GM18867 (cell line): Measurements from ENCODE around the gene RAB20.
"Not testable (repeated sequence)": the region's sequence is repeated elsewhere in the genome, so short reads cannot be mapped to it uniquely, and the experiment has no call there.

Experiments
- ATAC-seq: cut with Tn5 transposase; IDR thresholded peaks from one replicate; pipeline ENCODE4 v1.9.1; 2021; ENCODE audit warnings: mild to moderate bottlenecking, moderate library complexity; ENCODE audit not compliant: unreplicated experiment

The RAB20 gene

DNA sequence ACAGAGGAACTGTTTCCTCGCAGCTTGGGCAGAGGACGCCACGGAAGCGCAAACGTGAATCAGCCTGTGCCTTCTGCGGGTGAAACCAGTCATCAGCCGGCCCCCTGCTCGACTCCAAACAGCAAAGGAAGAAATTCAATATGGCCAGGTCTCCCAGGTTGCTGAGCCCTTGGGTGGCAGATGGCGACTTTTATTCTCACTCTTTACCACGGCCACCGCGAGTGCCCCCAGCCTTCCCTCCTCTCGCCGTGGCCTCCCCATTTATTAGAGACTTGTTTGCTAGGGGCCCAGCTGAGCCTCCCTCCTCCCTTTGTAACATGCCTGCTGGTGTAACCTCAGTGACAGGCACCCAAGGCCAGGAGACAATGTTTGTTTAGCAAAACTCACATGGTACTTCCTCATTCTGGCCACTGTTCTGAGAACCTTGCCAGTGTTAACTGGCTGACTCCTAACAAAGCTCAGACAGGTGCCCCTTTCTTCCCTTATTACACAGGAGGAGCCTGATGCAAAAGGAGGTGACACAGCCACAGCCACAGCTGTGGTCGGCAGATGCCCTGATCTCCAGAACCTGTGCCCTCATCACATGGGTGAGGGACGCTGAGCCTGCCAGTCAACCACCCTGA is 5.8 kb downstream of the RAB20 start:
- no peak for ATAC-seq

DNA sequence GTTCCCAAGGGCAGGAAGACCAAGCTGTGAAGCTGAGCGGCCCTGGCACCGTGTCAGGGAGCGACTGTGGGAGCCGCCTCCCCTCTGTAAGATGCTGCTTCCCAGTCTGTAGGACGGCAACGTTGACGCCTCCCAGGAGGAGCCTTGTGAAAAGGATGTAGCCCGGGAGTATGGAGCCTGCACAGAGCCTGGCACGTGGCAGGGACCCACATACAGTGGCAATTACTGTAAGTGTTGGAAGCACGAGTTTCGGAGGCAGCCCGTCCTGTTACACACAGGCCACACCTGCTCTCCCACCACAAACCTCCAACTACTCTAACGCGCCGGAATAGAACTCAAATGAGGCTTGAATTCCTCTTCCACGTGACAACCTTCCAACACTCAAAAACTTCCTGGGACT is 6.6 kb downstream of the RAB20 start:
- no peak for ATAC-seq

DNA sequence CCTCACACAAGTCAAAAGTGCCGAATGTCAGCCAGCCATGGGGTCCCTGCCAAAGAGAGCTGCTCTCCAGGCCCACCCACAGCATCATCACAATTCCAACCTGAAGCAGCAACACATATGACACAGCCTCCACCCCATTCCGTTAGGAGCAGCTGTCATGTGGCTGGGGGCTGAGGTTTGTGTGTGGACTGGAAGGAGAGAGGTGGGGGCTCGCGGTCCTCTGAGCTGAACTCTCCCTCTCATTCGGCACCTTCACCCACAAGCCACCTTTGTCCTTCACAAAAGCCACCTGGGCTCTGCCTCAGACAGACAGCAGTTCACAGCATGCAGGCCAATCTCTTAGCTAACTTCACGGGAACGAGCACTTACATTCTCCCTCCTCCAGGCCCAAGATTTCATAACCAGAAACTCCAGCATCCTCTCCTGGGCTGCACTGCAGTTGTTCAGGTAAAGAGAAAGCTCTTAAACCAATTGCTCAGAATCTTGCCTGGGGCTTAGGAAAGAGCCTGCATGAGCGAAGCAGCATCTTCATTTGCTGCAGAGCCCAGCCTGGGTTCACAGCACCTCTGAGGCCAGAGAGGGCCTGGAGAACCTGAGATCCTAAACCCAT is 7.2 kb downstream of the RAB20 start:
- no peak for ATAC-seq

DNA sequence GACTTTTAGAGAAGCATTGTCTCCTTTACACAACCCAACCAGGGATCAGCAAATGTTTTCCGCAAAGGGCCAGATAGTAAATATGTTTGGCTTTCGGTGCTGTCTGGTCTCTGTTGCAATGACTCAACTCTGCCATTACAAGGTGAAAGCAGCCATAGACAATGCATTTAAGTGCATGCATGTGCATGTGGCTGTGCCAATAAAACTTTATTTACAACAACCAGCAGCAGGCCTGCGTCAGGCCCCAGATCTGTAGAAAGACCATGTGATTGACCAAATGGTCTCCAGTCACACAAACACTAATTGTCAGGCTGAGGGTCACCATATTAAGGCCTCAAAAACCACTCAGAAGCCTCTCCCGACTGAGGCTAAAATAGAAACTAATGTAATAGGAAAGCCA is 8.1 kb downstream of the RAB20 start:
- no peak for ATAC-seq

DNA sequence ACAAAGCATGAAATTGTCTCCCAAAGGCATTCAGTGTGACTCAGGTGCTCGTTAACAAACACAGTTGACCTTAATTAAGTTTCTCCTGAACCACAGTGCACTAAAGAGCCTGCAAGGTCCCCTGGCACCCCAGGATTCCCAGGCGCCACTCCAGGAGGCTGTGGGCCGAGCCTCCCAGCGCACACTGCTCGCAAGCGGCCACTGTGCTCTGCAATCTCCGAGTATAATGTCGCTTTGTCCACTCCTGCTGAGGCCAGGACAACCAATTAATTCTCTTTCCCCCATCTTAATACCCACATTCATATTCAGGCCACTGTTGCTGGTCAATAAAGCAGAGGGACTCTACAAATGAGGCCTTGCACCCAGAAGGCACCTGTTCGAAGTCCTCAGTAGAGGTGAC is 8.8 kb downstream of the RAB20 start:
- no peak for ATAC-seq

DNA sequence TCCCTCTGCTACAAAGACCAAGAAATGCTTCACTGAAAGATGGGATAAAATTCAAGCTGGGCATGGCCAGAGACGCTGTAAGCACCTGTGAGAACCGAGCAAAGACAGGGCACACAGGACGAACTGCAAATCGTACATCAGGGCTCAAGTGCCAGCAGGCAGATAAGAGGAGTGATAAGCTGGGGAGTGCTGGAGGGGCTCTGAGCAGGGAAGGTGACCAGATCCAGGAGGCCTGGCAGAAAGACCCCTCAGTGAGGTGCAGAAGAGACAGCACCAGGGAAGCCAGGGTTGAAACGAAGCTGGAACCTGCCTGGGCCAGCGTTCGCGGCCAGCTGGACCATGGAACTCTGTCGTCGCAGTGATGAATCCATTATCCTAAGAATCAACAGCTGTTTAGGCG is 10.2 kb downstream of the RAB20 start:
- ATAC-seq: no peak

DNA sequence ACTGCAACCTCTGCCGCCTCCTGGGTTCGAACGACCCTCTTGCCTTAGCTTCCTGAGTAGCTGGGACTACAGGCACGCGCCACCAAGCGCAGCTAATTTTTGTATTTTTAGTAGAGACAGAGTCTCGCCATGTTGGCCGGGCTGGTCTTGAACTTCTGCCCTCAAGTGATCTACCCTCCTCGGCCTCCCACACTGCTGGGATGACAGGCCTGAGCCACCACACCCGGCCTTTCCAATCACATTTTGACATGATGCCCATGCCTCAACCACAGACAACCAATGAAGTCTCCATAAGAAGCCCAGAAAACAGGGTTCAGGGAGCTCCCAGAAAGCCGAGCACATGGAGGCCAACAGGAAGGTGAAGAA is 11.7 kb downstream of the RAB20 start:
- ATAC-seq: no peak

DNA sequence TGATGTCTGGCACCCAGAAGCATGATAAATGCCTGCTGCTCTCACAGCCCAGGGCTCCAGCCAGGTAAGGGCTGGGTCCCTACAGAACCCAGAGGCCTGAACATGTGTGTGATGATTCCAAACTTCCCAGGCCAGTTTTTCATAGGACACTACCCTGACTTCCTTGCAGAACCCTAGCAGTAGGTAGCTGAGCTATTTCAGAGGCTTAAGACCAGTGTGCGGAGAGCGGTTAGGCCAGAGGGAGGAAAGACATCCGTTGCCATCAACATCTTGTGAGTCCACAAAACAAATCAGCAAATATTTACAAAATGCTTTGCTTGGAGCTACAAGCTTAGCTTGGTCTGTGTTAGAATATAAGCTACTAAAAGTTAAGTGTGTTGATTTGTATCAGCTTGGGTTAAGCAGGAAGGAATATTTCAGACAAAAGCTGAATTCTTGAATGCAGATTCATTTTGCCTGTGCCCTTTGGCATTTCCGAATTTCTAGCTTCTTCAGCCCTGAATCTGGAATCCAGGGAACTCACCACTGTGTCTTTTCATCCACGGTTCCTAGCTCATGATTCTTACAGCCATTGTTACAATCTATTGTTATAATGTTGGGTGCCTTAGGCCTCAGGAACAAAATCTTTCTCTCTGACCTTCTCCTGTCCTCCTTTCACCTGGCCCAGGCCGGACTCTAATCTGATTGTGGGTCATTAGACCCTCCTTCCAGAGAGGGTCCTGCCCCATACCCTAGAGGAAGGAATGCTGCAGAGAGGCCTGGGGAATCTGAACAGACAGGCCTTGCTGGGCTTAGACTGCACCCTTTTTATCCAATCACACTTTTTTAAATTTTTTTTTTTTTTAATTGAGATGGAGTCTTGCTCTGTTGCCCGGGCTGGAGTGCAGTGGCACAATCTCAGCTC is 12.4 kb downstream of the RAB20 start:
- ATAC-seq: no peak

DNA sequence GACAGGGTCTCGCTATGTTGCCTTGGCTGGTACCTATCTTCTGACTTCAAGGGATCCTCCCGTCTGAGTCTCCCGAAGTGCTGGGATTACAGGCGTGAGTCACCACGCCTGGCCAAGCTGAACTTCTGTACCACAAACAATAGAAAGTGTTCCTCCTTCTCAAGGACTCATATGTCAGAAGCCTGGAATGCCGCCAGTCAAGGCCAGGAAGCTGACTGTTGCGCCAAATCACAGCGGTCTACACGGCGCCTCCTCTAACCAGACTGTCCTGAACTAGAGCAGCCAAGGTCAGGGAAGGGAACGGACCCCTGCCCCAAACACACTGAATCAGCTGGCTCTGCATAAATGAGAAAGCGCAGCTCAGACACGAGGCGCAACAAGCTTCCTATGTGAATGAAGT is 14.6 kb downstream of the RAB20 start:
- no peak for ATAC-seq

DNA sequence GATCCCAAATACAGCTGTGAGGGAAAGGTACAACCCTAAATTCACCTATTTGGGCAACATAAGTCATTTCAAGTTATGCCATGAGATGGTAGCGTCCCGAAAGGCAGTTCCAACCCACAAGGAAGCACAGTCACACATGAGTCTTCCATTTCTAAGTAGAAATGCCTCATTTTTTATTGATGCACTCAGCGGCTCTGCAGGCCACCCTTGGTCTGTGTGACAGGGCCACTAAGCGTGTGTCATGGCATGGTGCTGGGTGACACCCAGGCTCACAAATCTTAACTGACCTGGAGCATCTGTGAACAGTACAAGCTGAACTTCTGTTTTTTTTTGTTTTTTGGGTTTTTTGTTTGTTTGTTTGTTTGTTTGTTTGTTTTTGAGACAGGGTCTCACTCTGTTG is 15.1 kb downstream of the RAB20 start:
- ATAC-seq: no peak

DNA sequence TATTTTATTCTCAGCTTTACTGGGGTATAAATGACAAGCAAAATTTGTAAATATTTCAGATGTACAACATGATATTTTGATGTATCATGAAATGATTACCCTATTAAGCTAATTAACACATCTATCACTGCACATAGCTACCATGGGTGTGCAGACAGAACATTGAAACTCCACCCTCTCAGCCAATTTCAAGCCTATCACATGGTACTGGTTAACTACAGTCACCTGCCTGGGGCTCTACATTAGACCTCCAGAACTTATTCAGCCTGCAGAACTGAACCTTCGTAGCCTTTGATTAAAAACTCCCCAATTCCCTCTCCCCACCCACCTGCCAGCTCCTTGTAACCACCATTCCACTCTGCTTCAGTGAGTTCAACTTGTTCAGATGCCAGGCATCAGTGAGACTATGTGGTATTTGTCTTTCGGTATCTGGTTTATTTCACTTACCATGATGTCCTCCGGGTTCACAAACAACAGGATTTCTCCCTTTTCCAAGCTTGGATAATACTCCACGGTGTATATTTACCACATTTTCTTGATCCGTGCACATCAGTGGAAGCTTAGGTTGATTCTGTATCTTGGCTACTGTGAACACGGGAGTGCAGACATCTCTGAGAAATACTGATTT is 19.2 kb downstream of the RAB20 start:
- no peak for ATAC-seq

DNA sequence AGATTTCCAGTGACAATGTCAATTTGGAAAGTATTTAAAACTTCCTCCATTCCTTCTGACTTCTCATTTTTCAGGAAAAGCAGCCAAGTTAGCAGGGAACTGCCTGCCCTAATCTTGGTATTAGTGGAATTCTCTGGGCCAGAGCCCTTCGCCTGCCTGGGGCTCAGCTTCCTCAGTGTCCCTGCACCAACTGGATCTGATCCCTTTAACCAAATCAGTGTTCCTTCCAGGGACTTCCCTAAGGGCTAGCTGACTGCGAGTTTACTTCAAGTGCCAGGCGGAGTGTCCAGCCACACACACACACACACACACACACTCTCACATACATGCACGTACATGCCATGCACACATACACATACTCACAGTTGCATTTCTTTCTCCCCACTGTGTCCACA is 20.0 kb downstream of the RAB20 start:
- no peak for ATAC-seq

DNA sequence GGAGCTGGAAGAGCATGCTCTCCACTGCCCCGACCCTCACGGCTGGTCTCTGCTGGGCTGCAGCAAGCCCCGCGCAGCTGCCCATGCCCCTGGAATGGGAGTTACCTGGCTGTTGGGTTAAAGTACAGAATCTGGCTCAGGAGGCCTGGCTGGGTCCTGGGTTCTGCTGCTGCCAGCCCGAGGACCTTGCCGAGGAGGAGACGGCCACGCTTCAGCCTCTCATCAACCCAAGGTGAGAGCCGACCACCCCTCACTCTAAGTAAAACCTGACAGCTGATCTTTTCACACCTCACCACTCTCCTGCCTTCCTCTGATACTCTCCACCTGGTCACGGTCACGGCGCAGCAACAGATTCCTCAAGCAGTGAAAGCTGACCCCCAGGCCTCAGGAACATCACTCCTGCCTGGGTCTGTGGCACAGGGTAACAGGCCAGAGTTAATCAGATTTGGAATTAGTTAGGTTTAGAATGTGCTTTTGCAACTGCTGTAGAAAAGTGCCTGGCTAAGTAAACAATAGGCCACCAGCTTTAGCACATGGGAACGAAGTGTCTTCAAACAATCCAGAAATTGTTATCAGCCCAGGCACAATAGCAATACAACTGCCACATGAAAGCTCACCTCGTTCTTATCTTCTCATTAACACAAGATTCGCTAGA is 20.5 kb downstream of the RAB20 start:
- ATAC-seq: no peak

DNA sequence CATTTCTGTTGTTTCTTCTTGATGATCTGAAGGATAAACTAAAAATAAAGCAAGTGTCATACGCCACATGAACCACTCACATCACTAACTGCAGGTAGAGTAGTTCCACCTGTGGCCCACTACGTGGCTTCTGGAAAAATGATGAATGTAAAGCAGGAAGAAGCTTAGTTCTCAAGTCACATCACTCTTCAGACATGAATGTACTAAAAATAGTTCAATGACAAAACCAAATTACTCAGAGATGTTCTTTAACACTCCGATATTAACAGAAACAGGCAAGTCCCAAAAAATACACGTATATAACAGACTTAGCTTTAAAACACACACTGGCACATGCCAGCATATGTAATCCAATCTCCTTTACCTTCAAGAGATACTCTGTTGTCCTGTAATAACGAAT is 21.6 kb downstream of the RAB20 start:
- no peak for ATAC-seq

DNA sequence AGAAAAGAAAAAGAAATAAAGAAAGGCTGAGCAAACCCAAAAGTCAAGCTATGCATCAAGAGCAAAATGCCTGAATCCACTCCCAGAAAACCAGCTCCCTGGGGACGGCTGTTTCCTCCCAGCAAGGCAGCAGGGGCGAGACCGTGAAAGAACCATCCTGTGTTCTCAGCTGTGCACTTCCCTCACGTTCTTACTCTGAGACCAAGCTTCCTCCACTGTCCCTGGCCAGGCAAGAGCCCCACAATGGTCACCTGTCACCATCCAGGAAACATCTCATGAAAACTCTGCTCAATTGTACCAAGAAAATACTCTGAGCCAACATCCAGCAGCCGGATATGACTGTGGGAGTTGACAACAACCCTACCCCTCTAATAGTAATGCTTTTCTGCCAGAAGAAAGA is 22.9 kb downstream of the RAB20 start:
- ATAC-seq: no peak

DNA sequence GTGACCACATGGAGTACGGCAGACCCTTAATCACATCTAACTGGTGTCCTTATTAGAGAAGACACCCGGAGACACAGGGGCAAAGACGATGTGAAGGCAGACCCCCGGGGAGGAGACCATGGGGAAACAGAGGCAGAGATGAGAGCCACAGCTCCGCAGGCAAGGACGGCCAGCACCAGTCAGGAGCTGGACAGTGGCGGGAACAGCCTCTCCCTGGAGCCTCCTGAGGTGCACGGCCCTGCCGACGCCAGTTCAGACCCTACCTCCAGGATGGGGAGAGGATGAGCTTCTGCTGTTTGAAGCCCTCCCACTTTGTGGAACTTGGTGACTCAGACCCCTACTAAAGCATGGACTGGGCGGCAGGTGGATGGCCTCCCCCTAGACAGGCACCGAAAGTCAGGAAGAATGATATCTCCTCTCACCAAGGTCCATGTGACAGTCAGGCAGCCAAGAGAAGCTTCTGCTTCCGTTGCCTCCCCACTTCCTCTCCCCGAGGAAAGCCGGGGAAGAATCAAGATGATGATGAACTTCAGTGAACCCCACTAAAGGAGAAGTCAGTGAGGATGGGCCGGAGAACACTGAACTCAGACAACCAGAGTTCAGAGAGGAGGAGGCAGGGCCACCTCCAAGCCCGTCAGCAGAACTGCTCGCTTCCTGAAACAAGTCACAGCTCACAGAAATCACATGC is 25.4 kb downstream of the RAB20 start:
- ATAC-seq: no peak

DNA sequence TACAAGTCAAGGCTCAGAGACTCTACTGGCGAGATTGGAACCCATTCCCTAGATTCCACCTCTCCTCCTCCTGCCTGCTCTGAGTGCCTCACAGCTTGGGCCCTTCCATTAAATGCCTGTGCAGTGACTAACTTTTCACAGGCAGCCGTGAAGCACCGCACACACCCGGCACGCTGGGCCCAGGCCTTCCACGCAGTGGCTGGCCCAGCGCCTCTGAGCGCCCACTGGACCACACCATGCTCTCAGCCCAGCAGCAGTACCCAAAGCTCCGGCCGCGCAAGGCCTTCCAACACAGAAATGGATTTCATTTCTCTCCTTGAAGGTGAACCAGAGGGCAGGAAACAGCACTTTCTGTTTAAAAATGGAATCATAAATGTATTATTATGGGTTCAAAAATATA is 26.0 kb downstream of the RAB20 start:
- ATAC-seq: no peak

DNA sequence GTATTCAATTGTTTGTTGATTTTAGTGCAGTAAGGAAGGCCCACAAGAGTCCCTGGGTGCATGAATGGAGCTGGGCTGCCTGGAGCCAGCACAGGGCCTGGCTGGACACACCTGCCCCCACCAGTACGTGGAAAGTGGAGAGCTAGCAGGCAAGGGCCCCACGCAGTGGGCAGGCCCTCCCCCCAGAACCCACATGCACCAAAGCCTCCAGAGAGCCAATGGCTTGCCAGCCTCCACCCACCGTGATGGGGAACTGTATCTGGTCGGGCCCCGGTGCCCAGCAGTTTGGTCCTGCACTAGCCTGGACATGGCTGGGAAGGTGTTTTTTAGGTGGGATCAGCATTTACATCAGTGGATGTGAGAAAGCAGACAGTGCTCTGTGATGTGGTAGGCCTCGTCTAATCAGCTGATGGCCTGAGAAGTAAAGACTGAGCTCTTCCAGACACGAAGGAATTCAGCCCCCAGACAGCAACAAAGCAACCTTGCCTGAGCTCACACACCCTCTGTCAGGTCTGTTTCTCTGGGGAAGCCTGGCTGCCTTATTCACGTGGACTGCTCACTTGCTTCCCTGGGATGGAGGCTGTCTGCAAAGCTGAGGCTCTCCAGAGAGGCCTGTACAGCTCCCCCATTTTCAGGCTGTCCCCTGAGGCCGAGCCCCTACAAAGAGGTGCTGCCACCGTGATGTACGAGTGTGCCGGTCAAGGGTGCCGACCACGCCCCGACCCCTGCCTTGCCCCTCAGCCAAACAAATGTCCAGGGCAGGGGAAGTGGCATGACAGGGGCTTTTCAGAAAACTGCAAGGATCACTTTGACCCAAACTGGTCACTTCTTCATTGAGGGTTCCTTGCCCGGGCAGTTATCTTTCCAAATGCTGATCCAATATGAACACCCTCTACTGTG is 27.5 kb downstream of the RAB20 start:
- ATAC-seq: no peak

DNA sequence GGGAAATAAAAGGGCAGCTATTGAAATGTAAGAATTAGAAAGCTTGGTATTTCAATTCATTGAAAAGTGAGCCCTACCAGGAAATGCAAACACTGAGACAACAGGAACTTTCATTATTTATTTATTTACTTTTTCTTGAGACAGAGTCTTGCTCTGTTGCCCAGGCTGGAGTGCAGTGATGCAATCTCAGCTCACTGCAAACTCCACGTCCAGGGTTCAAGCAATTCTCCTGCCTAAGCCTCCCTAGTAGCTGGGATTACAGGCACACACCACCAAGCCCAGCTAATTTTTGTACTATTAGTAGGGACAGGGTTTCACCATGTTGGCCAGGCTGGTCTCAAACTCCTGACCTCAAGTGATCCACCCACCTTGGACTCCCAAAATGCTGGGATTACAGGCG is 29.3 kb downstream of the RAB20 start:
- not testable (repeated sequence) for ATAC-seq

DNA sequence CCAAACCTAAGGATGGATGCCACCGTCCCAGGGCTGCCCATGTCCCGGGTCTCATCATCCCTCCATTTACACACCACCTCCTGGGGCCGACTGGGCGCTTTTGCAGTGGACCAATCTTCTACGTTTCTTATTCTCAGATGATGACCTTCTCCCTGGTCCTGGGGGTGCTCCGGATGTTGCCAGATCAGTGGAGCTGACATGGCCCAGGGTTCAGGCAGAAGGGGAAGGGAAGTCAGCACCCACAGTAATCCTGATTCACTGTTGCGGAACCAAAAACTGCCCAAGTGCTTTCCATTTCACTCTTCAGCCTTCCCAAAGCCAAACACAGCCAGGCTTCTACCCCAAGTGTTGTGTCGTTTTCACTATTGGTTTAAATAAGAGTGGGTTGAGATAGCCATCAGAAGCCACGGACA is 29.8 kb downstream of the RAB20 start:
- no peak for ATAC-seq
